K562 (cell line): ENCODE results near the gene CALML6. TPM values are rescaled to one million over a fixed set of nuclear protein-coding genes. Genes with fewer than 3 reads are reported as not detected.

Experiments used
- CCAR2 ChIP-seq: fragments of 200-400 bp; formaldehyde crosslinking; IDR thresholded peaks from 2 replicates; pipeline ENCODE4 v1.6.1; 2017; ENCODE audit warnings: mild to moderate bottlenecking, low read depth, low read length
- COPS2 ChIP-seq: fragments of 450-650 bp; conservative IDR thresholded peaks from 2 replicates; pipeline ENCODE4 v1.6.1; 2016; ENCODE audit warnings: mild to moderate bottlenecking, moderate library complexity
- ETV5 ChIP-seq: sonication (generic); formaldehyde crosslinking; IDR thresholded peaks from 2 replicates; pipeline ENCODE4 v1.4.0; 2020; ENCODE audit warnings: low read depth, mild to moderate bottlenecking, missing genetic modification reagents
- MEF2A ChIP-seq: IDR thresholded peaks from 2 replicates; pipeline ENCODE4 v1.6.1; 2011; ENCODE audit warnings: low read depth, mild to moderate bottlenecking, low read length, moderate library complexity; ENCODE audit not compliant: control insufficient read depth
- NONO ChIP-seq, 2 experiments: fragments of 200-400 bp in 1 of 2; fragments of 450-650 bp in 1 of 2; formaldehyde crosslinking in 1 of 2; IDR thresholded peaks; 2 replicates each; pipeline ENCODE4 v1.6.1; 2017; ENCODE audit warnings: low read depth in 2 of 2, mild to moderate bottlenecking in 2 of 2, moderate library complexity in 2 of 2, low read length in 1 of 2
- PTBP1 ChIP-seq: fragments of 200-400 bp; formaldehyde crosslinking; IDR thresholded peaks from 2 replicates; pipeline ENCODE4 v1.6.1; 2017; ENCODE audit warnings: low read depth, low read length
- RUNX1 ChIP-seq: sonication (generic); IDR thresholded peaks from 2 replicates; pipeline ENCODE4 v1.6.1; 2016; ENCODE audit warnings: antibody characterized with exemption, low read depth
- SIN3A ChIP-seq, 2 experiments: fragments of 150-350 bp in 1 of 2; IDR thresholded peaks; 2 replicates each; pipeline ENCODE4 v1.6.1; 2011 to 2016; ENCODE audit warnings: borderline replicate concordance in 2 of 2, low read depth in 2 of 2, low read length in 2 of 2, mild to moderate bottlenecking in 2 of 2, moderate library complexity in 2 of 2; ENCODE audit not compliant: control insufficient read depth in 1 of 2
- SMAD1 ChIP-seq: fragments of 150-350 bp; IDR thresholded peaks from 2 replicates; pipeline ENCODE4 v1.6.1; 2014; ENCODE audit warnings: low read length, low read depth; ENCODE audit not compliant: partially characterized antibody
- SP2 ChIP-seq: IDR thresholded peaks from 2 replicates; pipeline ENCODE4 v1.6.1; 2011; ENCODE audit warnings: mild to moderate bottlenecking, low read depth, low read length, moderate library complexity; ENCODE audit not compliant: poor library complexity, severe bottlenecking; ENCODE audit errors: extremely low read depth
- ZBTB7A ChIP-seq: IDR thresholded peaks from 2 replicates; pipeline ENCODE4 v1.6.1; 2011; ENCODE audit warnings: low read depth, mild to moderate bottlenecking, low read length, moderate library complexity, borderline replicate concordance; ENCODE audit not compliant: control insufficient read depth
- ZNF165 ChIP-seq: fragments of 250-450 bp; sonication (Bioruptor Pico); IDR thresholded peaks from 2 replicates; pipeline ENCODE4 v1.4.0; 2020; ENCODE audit warnings: borderline replicate concordance
- ZNF407 ChIP-seq: fragments of 450-650 bp; IDR thresholded peaks from 2 replicates; pipeline ENCODE4 v1.6.1; 2016; ENCODE audit warnings: low read depth
- ZNF717 ChIP-seq: fragments of 250-450 bp; sonication (Bioruptor Pico); IDR thresholded peaks from 2 replicates; pipeline ENCODE4 v1.5.0; 2021
- ZNF780A ChIP-seq: fragments of 250-450 bp; sonication (Bioruptor Pico); IDR thresholded peaks from 2 replicates; pipeline ENCODE4 v1.5.0; 2021; ENCODE audit warnings: mild to moderate bottlenecking
- ZNF830 ChIP-seq: fragments of 250-450 bp; sonication (Bioruptor Pico); IDR thresholded peaks from 2 replicates; pipeline ENCODE4 v1.5.0; 2021; ENCODE audit warnings: mild to moderate bottlenecking
- ZZZ3 ChIP-seq: fragments of 450-650 bp; IDR thresholded peaks from 2 replicates; pipeline ENCODE4 v1.6.1; 2016; ENCODE audit warnings: antibody characterized with exemption, mild to moderate bottlenecking, moderate library complexity
- polyA plus RNA-seq, 8 experiments: library from polyadenylated mRNA; depleted of rRNA in 4 of 8; stranded (reverse) in 5 of 8; unstranded in 3 of 8; fragments of >200 nt; fragmentation: Nextera tagmentation in 2 of 8; fragmentation: Illumina TruSeq in 1 of 8; extraction: Ambion mirVana in 2 of 8; extraction: Trizol in 1 of 8; gene quantifications; 2 replicates each; pipeline versions ENCODE4 v1.2.1 to v1.2.3, GENCODE V29; 2011 to 2014; ENCODE audit warnings: inconsistent platforms in 1 of 8, missing spikeins in 1 of 8
- total RNA-seq, 7 experiments: library from RNA; depleted of rRNA in 6 of 7; stranded (reverse); fragments of >200 nt in 6 of 7; fragmentation: Illumina TruSeq in 2 of 7; extraction: Trizol in 2 of 7; gene quantifications; 2 replicates each; pipeline versions ENCODE4 v1.2.1 to v1.2.3, GENCODE V29; 2011 to 2021; ENCODE audit warnings: low replicate concordance in 1 of 7
- TF ChIP-seq, protein P1 (sequence below): sonication (generic); formaldehyde crosslinking; IDR thresholded peaks from 2 replicates; pipeline ENCODE4 v1.8.0; 2022; ENCODE audit warnings: mild to moderate bottlenecking, missing genetic modification reagents
- TF ChIP-seq, protein P2 (sequence below): fragments of 250-450 bp; sonication (Bioruptor Pico); IDR thresholded peaks from 2 replicates; pipeline ENCODE4 v1.5.0; 2021

Gene CALML6
- total and polyA plus RNA-seq, 9 of the 15 experiments (the other 6 are each of a cell fraction or from before 2014, with no cell fraction given), result 0.14 TPM; not detected in 8

GRCh38 chr1:1883092-1883873 lies 31.8 kb upstream of the CALML6 start (continued):
- TF ChIP-seq ZNF407 (no peak), ZZZ3 (no peak), SIN3A (IDR thresholded peaks at IDR 0.05; ENCODE audit: borderline replicate concordance in 2 of 2, control insufficient read depth in 1 of 2, low read depth in 2 of 2, low read length in 2 of 2) (no peak), ETV5 (CRISPR knock-in tag) (no peak), MEF2A (peak; percentile 39), ZNF780A (CRISPR knock-in tag) (no peak), COPS2 (no peak), SMAD1 (peak; percentile 60), RUNX1 (no peak), ZNF717 (CRISPR knock-in tag) (no peak), NONO (IDR thresholded peaks at IDR 0.05; ENCODE audit: low read depth in 2 of 2, low read length in 1 of 2) (peak in 1 of 2 experiments; percentile 27; a peak in 1 of 4 replicates), PTBP1 (no peak), ZBTB7A (no peak), SP2 (no peak), ZNF830 (CRISPR knock-in tag) (no peak), ZNF165 (CRISPR knock-in tag) (no peak), CCAR2 (no peak)
- TF ChIP-seq, protein P1, sequence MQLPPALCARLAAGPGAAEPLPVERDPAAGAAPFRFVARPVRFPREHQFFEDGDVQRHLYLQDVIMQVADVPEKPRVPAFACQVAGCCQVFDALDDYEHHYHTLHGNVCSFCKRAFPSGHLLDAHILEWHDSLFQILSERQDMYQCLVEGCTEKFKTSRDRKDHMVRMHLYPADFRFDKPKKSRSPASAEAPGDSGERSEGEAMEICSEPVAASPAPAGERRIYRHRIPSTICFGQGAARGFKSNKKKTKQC (CRISPR knock-in tag), result no peak
- TF ChIP-seq, protein P2, sequence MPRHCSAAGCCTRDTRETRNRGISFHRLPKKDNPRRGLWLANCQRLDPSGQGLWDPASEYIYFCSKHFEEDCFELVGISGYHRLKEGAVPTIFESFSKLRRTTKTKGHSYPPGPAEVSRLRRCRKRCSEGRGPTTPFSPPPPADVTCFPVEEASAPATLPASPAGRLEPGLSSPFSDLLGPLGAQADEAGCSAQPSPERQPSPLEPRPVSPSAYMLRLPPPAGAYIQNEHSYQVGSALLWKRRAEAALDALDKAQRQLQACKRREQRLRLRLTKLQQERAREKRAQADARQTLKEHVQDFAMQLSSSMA (CRISPR knock-in tag), result no peak
